Measurements from ENCODE around the gene TCHP.

- no peak for TF ChIP-seq BHLHE40 (IDR thresholded peaks at IDR 0.05; ENCODE audit: low read length)
- TF ChIP-seq POLR2A (IDR thresholded peaks at IDR 0.05; ENCODE audit: insufficient read depth in 1 of 2, low read depth in 2 of 2, low read length in 2 of 2) = no peak
- TF ChIP-seq, protein P1, sequence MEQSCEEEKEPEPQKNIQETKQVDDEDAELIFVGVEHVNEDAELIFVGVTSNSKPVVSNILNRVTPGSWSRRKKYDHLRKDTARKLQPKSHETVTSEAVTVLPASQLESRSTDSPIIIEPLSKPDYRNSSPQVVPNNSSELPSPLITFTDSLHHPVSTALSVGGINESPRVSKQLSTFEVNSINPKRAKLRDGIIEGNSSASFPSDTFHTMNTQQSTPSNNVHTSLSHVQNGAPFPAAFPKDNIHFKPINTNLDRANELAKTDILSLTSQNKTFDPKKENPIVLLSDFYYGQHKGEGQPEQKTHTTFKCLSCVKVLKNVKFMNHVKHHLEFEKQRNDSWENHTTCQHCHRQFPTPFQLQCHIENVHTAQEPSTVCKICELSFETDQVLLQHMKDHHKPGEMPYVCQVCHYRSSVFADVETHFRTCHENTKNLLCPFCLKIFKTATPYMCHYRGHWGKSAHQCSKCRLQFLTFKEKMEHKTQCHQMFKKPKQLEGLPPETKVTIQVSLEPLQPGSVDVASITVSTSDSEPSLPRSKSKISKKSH (CRISPR knock-in tag; IDR thresholded peaks at IDR 0.05; ENCODE audit: borderline replicate concordance) = no peak
- TF ChIP-seq CTCF (CRISPR knock-in tag; IDR thresholded peaks at IDR 0.05) = no peak
- no peak for TF ChIP-seq ZNF121 (CRISPR knock-in tag; IDR thresholded peaks at IDR 0.05)
Measured at GRCh38 chr12:109912855-109913321, 12.8 kb downstream of the TCHP start.

Measured in HepG2 (cell line).